Lung (tissue), 12 donors: ENCODE measurements around the gene SLC9A9. TPM values are rescaled to one million over a fixed set of nuclear protein-coding genes. Genes with fewer than 3 reads are reported as not detected.

Experiments
- ATAC-seq: fragments of 200-7000 bp; cut with Tn5 transposase; one replicate; pipeline ENCODE4 v1.9.1; 2020; ENCODE audit warnings: moderate number of reproducible peaks; ENCODE audit not compliant: insufficient read depth, low FRiP score
- DNase-seq, 3 donors: peaks; one replicate each; pipeline ENCODE4 v3.0.0-alpha.2; 2013 to 2017
- H3K27ac ChIP-seq, 2 donors: one replicate each; pipeline ENCODE4 v1.5.1; 2013; ENCODE audit warnings: mild to moderate bottlenecking in 2 of 2, moderate library complexity in 2 of 2, control low read depth in 1 of 2, inconsistent platforms in 1 of 2, low read depth in 1 of 2, low read length in 1 of 2
- H3K27me3 ChIP-seq, 3 donors: one replicate each; pipeline ENCODE4 v1.5.1; 2013; ENCODE audit warnings: low read length in 2 of 3; ENCODE audit not compliant: control insufficient read depth in 3 of 3, insufficient read depth in 3 of 3
- H3K36me3 ChIP-seq, 4 donors: one replicate each; pipeline ENCODE4 v1.5.1; 2013; ENCODE audit warnings: low read length in 4 of 4, mild to moderate bottlenecking in 1 of 4, moderate library complexity in 1 of 4; ENCODE audit not compliant: control insufficient read depth in 4 of 4, insufficient read depth in 4 of 4
- H3K4me1 ChIP-seq, 5 donors: one replicate each; pipeline ENCODE4 v1.5.1; 2013; ENCODE audit warnings: low read length in 5 of 5, mild to moderate bottlenecking in 2 of 5, moderate library complexity in 1 of 5; ENCODE audit not compliant: control insufficient read depth in 5 of 5, insufficient read depth in 5 of 5
- H3K4me3 ChIP-seq: one replicate; pipeline ENCODE4 v1.5.1; 2013; ENCODE audit warnings: mild to moderate bottlenecking, control low read depth, moderate library complexity
- H3K9ac ChIP-seq, 2 donors: one replicate each; pipeline ENCODE4 v1.5.1; 2013; ENCODE audit warnings: low read length in 2 of 2, control low read depth in 1 of 2; ENCODE audit not compliant: insufficient read depth in 1 of 2
- H3K9me3 ChIP-seq, 4 donors: one replicate each; pipeline ENCODE4 v1.5.1; 2013; ENCODE audit warnings: low read length in 3 of 4, mild to moderate bottlenecking in 1 of 4, moderate library complexity in 1 of 4; ENCODE audit not compliant: control insufficient read depth in 4 of 4, insufficient read depth in 3 of 4
- CTCF ChIP-seq: IDR thresholded peaks from 2 replicates; pipeline ENCODE4 v1.5.1; 2012; ENCODE audit warnings: mild to moderate bottlenecking; ENCODE audit errors: control extremely low read depth, extremely low read depth
- WGBS, 2 donors: extraction: QIAGEN DNeasy Blood & Tissue Kit; methylation state at CpG; one replicate each; pipeline ENCODE4 v1.1.7; 2013; 5-methylcytosine and 5-hydroxymethylcytosine counted together
- polyA plus RNA-seq, 2 donors: library from polyadenylated mRNA; stranded (reverse); fragments of 200-250 nt; gene quantifications; one replicate each; pipeline ENCODE4 v1.2.1, GENCODE V29; 2013
- total RNA-seq, 2 donors: library from RNA; depleted of rRNA in 1 of 2; stranded (reverse); fragments of >200 nt in 1 of 2; gene quantifications; one replicate each; pipeline ENCODE4 v1.2.1, GENCODE V29; 2014 to 2021
- donor health status: control.
- donor health status: control.
- donor health status: Bipolar disorder and iron deficiency.
- donor health status: healthy.
- donor health status: DM: yes; HTN: yes; CAD: no.

The SLC9A9 gene
- total and polyA plus RNA-seq, 4 donors: 2.2 to 66.3 (median 8.2) TPM

- Histone ChIP-seq H3K9me3 (no peaks in the 10 kb centered on the region), H3K4me3 (no peak overlapping the region), H3K36me3 (no peaks in the 10 kb centered on the region), H3K4me1 (peaks cover 0 to 19% (median 0%) of the 10 kb centered on the region in 5 donors), H3K27me3 (no peaks in the 10 kb centered on the region), H3K9ac (no peak overlapping the region), H3K27ac (no peak overlapping the region)
- no peak for DNase-seq
- TF ChIP-seq CTCF: no peak
- WGBS, 2 donors: 89 to 97% methylated on average over 1 of the region's 1 CpG
- no peak for ATAC-seq
Measured at GRCh38 chr3:143343031-143343430, 505.2 kb downstream of the SLC9A9 start.

GRCh38 chr3:143339451-143339850 lies 508.8 kb downstream of the SLC9A9 start:
- DNase-seq: no peak
- no peak overlapping the region for H3K4me3 ChIP-seq
- no peaks in the 10 kb centered on the region for H3K36me3 ChIP-seq
- WGBS, 2 donors: 80 to 82% methylated on average over 2 of the region's 2 CpGs
- peaks cover 0 to 4% (median 0%) of the 10 kb centered on the region in 4 donors for H3K9me3 ChIP-seq
- TF ChIP-seq CTCF: no peak
- peaks cover 0 to 21% (median 4%) of the 10 kb centered on the region in 5 donors for H3K4me1 ChIP-seq
- no peak overlapping the region for H3K9ac ChIP-seq
- H3K27ac ChIP-seq: no peak overlapping the region
- no peaks in the 10 kb centered on the region for H3K27me3 ChIP-seq
- no peak for ATAC-seq

GRCh38 chr3:143337387-143337786 lies 510.9 kb downstream of the SLC9A9 start:
- DNase-seq (no peak), ATAC-seq (no peak)
- Histone ChIP-seq H3K27me3 (no peaks in the 10 kb centered on the region), H3K36me3 (no peaks in the 10 kb centered on the region), H3K4me3 (no peak overlapping the region), H3K9ac (no peak overlapping the region), H3K27ac (no peak overlapping the region), H3K9me3 (peaks cover 0 to 4% (median 0%) of the 10 kb centered on the region in 4 donors), H3K4me1 (peaks cover 0 to 21% (median 4%) of the 10 kb centered on the region in 5 donors)
- WGBS, 2 donors: 84 to 100% methylated on average over 2 of the region's 2 CpGs
- TF ChIP-seq CTCF: no peak

GRCh38 chr3:143334231-143334630 lies 514.0 kb downstream of the SLC9A9 start:
- TF ChIP-seq CTCF: no peak
- Histone ChIP-seq H3K27ac (no peak overlapping the region), H3K27me3 (no peaks in the 10 kb centered on the region), H3K4me1 (peaks cover 0 to 24% (median 7%) of the 10 kb centered on the region in 5 donors), H3K36me3 (no peaks in the 10 kb centered on the region), H3K9me3 (peaks cover 0 to 4% (median 0%) of the 10 kb centered on the region in 4 donors), H3K9ac (no peak overlapping the region), H3K4me3 (no peak overlapping the region)
- DNase-seq: no peak
- no peak for ATAC-seq
- 94 to 98% methylated on average over 4 of the region's 4 CpGs for WGBS, 2 donors
